DND-41 (cell line): Measurements from ENCODE around the gene FADS2.

Experiments used
- ATAC-seq: fragments of 200-7000 bp; cut with Tn5 transposase; 3 replicates; pipeline ENCODE4 v1.9.1; 2021; ENCODE audit warnings: low read depth; ENCODE audit not compliant: insufficient read depth
- DNase-seq: peaks from one replicate; pipeline ENCODE4 v3.0.0-alpha.2; 2020
- H2AFZ ChIP-seq: 2 replicates; pipeline ENCODE4 v1.6.0; 2012; ENCODE audit warnings: low read depth, low read length
- H3K27ac ChIP-seq: 2 replicates; pipeline ENCODE4 v1.5.1; 2012; ENCODE audit warnings: low read length, inconsistent platforms
- H3K27me3 ChIP-seq: fragments of 200-600 bp; sonication (generic); 2 replicates; pipeline ENCODE4 v1.6.0; 2012; ENCODE audit warnings: low read length, mild to moderate bottlenecking, inconsistent platforms; ENCODE audit not compliant: insufficient read depth, poor library complexity
- H3K36me3 ChIP-seq: 2 replicates; pipeline ENCODE4 v1.5.1; 2012; ENCODE audit warnings: low read length, inconsistent platforms; ENCODE audit not compliant: insufficient read depth
- H3K4me1 ChIP-seq: 2 replicates; pipeline ENCODE4 v1.5.1; 2012; ENCODE audit warnings: mild to moderate bottlenecking, low read length; ENCODE audit not compliant: insufficient read depth
- H3K4me2 ChIP-seq: 2 replicates; pipeline ENCODE4 v1.6.0; 2012; ENCODE audit warnings: mild to moderate bottlenecking, moderate library complexity, low read length, inconsistent platforms; ENCODE audit not compliant: insufficient read depth
- H3K4me3 ChIP-seq, 2 experiments: fragments of 200-600 bp in 1 of 2; shearing (Covaris generic) in 1 of 2; 2 replicates each; pipeline ENCODE4 v1.5.1; 2012 to 2016; ENCODE audit warnings: inconsistent platforms in 2 of 2, low read length in 2 of 2, mild to moderate bottlenecking in 2 of 2, low read depth in 1 of 2, moderate library complexity in 1 of 2
- H3K79me2 ChIP-seq: 2 replicates; pipeline ENCODE4 v1.6.0; 2012; ENCODE audit warnings: low read length, inconsistent platforms; ENCODE audit not compliant: insufficient read depth
- H3K9ac ChIP-seq: 2 replicates; pipeline ENCODE4 v1.6.0; 2012; ENCODE audit warnings: low read depth, mild to moderate bottlenecking, inconsistent platforms, low read length, moderate library complexity
- H3K9me3 ChIP-seq: 2 replicates; pipeline ENCODE4 v1.5.1; 2012; ENCODE audit warnings: low read length, moderate library complexity, mild to moderate bottlenecking, inconsistent platforms; ENCODE audit not compliant: insufficient read depth, severe bottlenecking
- H4K20me1 ChIP-seq: 2 replicates; pipeline ENCODE4 v1.6.0; 2012; ENCODE audit warnings: low read length; ENCODE audit not compliant: insufficient read depth
- CTCF ChIP-seq: IDR thresholded peaks from 2 replicates; pipeline ENCODE4 v1.5.1; 2012; ENCODE audit warnings: borderline replicate concordance, low read length, moderate library complexity, mild to moderate bottlenecking; ENCODE audit not compliant: poor library complexity, severe bottlenecking; ENCODE audit errors: extremely low read depth
- EZH2 ChIP-seq: IDR thresholded peaks from 3 replicates; pipeline ENCODE4 v1.6.1; 2012; ENCODE audit warnings: borderline replicate concordance, low read depth, mild to moderate bottlenecking, moderate library complexity, low read length, inconsistent platforms; ENCODE audit not compliant: severe bottlenecking

FADS2 gene

GRCh38 chr11:61851113-61851899, 23.2 kb downstream of the FADS2 start:
- peaks cover 57% of the 10 kb centered on the region for H4K20me1 ChIP-seq
- H3K9me3 ChIP-seq = no peaks in the 10 kb centered on the region
- TF ChIP-seq EZH2 (no peak), CTCF (no peak)
- no peaks in the 10 kb centered on the region for H3K4me1 ChIP-seq
- H3K4me3 ChIP-seq = no peak overlapping the region
- H3K9ac ChIP-seq = no peak overlapping the region
- no peak overlapping the region for H3K4me2 ChIP-seq
- ATAC-seq (no peak), DNase-seq (no peak)
- peaks cover 98% of the 10 kb centered on the region for H3K36me3 ChIP-seq
- H3K79me2 ChIP-seq = peaks cover 42% of the 10 kb centered on the region
- no peak overlapping the region for H3K27ac ChIP-seq
- no peak overlapping the region for H2AFZ ChIP-seq
- H3K27me3 ChIP-seq = no peaks in the 10 kb centered on the region

DNA sequence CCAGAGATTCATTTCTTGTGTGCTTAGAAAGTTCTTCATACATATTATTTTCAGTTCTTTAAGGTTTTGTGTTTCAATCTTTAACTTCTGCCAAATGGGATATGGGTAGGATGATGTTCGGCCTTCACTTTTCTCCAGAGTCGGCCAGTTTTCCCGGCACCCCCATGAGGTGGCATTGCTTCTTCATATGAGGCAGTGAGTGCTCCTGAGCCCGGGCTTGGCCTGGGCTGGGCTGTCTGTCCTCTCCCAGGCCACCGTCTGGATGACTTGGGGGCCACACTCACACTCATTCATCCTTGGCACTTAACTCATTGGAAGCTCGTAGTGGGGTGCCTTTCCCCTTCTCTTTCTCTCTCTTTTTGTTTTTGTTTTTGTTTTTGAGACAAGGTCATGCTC, 23.8 kb downstream of the FADS2 start:
- Histone ChIP-seq H4K20me1 (peaks cover 62% of the 10 kb centered on the region), H3K4me1 (no peaks in the 10 kb centered on the region), H3K4me3 (no peak overlapping the region), H3K9me3 (no peaks in the 10 kb centered on the region), H3K4me2 (no peak overlapping the region), H3K27ac (no peak overlapping the region), H3K36me3 (peaks cover 98% of the 10 kb centered on the region), H3K79me2 (peaks cover 40% of the 10 kb centered on the region), H3K27me3 (no peaks in the 10 kb centered on the region), H3K9ac (no peak overlapping the region), H2AFZ (no peak overlapping the region)
- no peak for DNase-seq
- TF ChIP-seq EZH2 (no peak), CTCF (no peak)
- no peak for ATAC-seq

- no peak for ATAC-seq
- H3K9me3 ChIP-seq = no peaks in the 10 kb centered on the region
- TF ChIP-seq EZH2 (no peak), CTCF (no peak)
- H3K36me3 ChIP-seq = peaks cover 98% of the 10 kb centered on the region
- H3K4me2 ChIP-seq = no peak overlapping the region
- H3K4me1 ChIP-seq = no peaks in the 10 kb centered on the region
- H4K20me1 ChIP-seq = peaks cover 53% of the 10 kb centered on the region
- no peaks in the 10 kb centered on the region for H3K27me3 ChIP-seq
- H3K9ac ChIP-seq = no peak overlapping the region
- H3K27ac ChIP-seq = no peak overlapping the region
- H3K4me3 ChIP-seq = no peak overlapping the region
- peaks cover 27% of the 10 kb centered on the region for H3K79me2 ChIP-seq
- no peak overlapping the region for H2AFZ ChIP-seq
- DNase-seq = no peak
These were observed 25.6 kb downstream of the FADS2 start for GRCh38 chr11:61853698-61854169.
